HCT116 (cell line): Measurements from ENCODE around the gene RNF152.

Experiments
- EZH2 ChIP-seq: fragments of 200-600 bp; sonication (generic); IDR thresholded peaks from 2 replicates; pipeline ENCODE4 v1.6.1; 2017; ENCODE audit warnings: antibody characterized with exemption, mixed run types
- REST ChIP-seq: IDR thresholded peaks from 2 replicates; pipeline ENCODE4 v1.6.1; 2012; ENCODE audit warnings: low read depth

- TF ChIP-seq EZH2, result no peak
- TF ChIP-seq REST, result no peak
These were observed 59.4 kb downstream of the RNF152 start for GRCh38 chr18:61833387-61833786.
